HG03135 (cell line): Measurements from ENCODE around the gene NT5C3B.

ENCODE experiments used
- ATAC-seq: cut with Tn5 transposase; IDR thresholded peaks from one replicate; pipeline ENCODE4 v1.9.1; 2021; ENCODE audit warnings: mild to moderate bottlenecking, moderate library complexity; ENCODE audit not compliant: unreplicated experiment

NT5C3B gene

GRCh38 chr17:41811549-41812380 is 24.3 kb downstream of the NT5C3B start, which contains the start of gene P3H4:
Gene P3H4, minus strand, starts transcription at chr17:41811949. Its CDS starts 34 bp downstream, at chr17:41811915.
- no peak for ATAC-seq

DNA sequence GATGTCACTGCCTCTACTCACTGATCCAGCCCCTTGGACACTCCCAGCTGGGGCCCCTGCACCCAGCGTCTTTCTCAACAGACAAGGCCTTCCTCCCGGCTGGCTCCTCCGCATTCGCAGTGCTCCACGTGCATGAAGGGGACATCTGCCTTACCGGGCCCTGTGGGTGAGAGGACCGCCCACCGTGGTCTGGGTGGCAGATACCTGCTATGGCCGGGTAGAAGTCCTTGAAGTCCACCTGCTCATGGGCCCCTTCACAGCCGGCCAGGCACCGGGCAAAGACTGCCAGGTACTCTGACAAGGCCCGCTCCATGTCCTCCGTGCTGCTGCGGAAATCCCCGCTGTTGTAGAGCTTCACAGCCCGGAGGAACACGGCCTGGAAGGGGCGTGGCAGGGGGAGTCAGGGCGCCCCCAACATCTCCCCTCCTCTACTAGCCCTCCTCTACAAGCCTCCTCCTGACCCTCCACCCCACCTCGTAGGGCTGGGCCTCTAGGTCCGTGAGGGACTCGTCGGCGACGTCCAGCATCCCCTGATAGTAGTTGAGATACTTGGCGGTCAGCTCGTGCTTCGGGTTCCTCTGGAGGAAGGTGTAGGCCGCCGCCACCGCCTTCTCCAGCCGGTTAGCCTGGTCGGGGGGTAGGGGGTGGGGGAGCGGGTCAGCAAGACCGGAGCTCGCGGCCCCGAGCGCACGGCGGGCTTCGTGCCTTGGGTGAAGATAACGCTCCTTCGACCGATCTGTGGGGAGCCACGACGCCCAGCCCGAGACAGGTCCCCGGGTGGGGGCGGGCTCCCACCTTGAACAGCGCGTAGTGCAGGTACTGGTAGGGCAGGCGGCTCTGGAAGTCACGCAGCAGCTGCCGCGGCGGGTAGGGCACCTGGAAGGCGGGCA is 25.1 kb downstream of the NT5C3B start:
- no peak for ATAC-seq

DNA sequence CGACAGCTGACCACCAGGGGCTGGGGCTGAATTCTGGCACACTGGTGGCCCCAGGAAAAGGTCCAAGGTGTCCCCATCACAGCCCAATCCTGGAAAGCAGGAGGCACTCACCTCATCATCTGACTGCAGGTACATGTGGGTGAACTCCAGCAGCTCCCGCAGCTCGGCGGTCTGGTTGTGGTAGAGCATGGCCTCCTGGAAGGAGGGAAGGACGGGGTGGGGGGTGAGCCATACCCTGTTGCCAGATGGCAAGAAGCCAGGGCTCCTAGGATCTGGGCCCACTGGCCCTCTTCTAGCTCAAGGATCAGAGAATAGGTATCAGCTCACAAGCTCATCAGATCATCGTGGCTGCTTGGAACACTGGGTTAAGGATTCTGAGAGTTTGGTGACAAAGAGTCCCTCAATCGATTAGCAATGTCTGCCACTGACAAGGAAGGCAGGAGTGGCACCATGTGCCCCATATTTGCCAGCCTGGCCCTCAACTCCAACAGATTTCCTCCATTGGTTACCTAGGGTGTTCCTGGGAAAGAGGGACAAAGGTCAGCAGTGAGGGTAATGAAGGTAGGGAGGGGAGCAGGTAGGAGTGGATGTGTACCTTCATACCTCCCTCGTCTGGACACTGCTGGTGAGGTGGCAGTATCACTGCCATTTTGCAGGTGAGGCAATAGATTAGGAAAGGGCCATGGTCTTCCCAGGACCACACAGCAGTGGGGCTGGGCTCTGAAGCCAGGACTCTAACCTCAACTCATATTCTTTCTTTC is 29.2 kb downstream of the NT5C3B start:
- ATAC-seq: no peak

DNA sequence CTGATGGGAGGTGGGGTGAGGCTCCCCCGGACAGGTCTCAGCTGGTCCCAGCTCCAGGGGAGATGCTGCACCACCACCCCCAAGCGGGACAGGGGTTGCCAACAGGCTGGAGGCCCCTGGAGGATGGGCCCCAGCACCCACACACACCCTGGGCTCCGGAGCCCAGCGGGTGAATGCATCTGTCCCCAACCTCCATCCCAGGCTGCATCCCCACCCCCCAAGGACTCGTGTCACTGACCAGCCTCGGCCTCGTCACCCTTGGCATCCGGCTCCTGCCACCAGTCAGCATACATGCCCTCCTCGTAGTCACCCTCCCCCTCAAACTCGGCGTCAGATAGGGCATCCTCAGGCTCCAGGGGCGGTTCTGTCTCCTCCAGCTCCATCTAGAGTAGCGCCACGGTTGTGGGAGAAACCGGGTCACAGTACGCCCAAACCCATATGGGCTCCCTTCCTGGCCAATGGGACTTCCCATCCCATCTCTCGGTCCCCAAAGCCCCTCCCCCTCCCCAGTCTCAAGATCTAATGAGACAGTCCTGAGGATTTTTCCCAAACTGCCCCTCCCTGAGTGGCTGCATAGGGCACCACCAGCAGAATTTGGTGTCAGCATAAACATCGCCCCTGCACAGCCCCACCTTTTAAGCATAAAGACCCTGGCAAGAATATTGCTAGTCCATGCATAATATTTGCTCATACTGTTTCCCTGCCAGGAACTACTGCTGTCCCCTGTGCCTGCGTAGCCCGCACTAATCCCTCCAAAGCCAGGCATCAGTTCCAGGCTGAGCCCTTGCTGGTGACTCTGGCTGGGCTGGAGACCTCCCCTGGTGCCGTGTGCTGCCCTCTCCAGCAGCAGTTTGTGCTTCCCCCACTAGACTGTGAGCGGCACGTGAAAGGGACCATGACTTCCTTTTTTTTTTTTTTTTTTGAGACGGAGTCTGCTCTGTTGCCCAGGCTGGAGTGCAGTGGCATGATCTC is 32.7 kb downstream of the NT5C3B start:
- ATAC-seq: no peak

- ATAC-seq: no peak
Measured at GRCh38 chr17:41801374-41802271, 34.4 kb downstream of the NT5C3B start.

DNA sequence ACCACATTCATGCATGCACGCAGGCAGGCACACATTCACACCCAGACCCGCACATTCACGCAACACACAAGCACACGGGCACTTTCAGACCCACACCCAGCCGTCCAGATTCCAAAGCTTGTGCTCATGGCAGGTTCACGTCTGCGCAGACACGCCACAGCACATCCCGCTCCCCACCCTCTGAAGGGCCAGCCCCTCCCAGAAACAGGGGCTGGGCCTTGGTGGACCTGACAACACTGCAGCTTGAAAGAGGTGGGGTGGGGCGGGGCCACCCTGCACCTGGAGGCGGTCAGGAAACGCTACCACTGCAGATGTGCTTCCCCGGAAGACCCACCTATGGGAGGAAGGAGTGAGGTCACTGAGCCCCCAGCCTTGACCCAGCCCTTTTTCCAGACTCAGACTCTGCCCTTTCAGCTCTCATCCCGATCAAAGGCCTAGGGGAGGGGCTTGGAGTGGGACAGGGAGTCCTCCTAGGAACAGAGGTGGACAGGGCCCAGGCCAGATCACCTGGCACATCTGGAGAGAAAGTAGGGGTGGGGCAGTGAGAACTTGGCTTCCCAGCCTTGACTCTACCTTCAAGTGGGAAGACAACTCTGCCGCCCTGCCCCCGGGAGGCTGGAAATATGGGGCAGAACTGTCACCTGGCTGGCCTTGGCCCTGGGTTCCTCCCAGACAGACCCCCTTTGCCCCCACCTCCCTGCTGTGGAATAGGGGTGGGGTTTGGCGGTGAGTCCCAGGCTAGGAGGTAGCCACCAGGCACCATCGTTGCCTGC is 35.2 kb downstream of the NT5C3B start:
- ATAC-seq: no peak

- ATAC-seq: no peak
Measured at GRCh38 chr17:41799366-41799765, 36.7 kb downstream of the NT5C3B start.

- ATAC-seq: no peak
Measured at GRCh38 chr17:41797377-41797776, 38.7 kb downstream of the NT5C3B start.

DNA sequence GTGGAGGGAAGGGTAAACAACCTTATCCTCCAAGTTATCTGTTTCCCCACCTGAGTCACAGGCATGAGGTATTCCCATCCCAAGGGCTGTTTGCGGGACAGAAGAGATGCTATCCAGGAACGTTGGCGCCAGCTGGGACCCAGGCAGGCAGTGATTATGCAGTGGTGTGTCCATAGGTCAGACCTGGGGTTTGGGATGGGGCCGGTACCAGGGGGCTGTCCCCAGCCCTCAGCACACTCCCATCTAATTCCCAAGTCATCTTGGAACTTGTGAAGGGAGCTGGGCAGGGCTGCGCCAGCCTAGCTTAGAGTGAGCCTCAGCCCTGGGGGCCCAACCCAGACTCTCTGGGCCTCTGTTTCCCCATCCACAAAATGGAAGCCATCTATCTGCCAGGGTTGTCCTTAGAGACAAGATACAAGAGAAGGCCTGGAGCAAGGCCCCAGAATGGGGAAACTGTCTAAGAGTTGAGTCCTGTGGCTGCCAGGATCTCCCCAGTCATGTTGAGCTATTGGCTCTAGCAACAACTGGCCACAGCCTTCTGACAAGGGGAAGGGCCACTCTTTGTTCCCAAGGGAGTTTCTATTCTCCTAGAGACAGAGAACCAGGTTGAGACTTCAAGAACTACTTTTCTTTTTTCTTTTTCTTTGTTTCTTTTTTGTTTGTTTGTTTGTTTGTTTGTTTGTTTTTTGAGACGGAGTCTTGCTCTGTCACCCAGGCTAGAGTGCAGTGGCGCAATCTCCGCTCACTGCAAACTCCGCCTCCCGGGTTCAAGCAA is 39.7 kb downstream of the NT5C3B start:
- no peak for ATAC-seq

DNA sequence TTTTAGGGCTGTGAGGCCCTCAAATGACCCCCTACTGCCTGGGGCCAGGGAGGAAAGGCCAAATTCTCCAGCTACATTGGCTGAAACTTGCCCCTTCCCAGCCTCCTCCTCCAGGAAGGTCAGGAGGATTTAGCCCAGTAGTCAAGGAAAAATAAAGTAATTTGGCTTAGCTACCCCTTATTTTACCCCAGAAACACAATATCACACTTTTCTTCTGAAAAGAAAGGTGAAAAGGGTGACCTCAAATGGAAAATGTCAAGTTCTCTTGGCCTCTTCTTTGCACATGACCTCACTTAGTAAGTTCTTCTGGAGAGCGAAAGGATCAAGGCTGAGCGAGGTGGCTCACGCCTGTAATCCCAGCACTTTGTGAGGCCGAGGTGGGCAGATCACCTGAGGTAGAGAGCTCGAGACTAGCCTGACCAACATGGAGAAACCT is 41.5 kb downstream of the NT5C3B start:
- no peak for ATAC-seq

DNA sequence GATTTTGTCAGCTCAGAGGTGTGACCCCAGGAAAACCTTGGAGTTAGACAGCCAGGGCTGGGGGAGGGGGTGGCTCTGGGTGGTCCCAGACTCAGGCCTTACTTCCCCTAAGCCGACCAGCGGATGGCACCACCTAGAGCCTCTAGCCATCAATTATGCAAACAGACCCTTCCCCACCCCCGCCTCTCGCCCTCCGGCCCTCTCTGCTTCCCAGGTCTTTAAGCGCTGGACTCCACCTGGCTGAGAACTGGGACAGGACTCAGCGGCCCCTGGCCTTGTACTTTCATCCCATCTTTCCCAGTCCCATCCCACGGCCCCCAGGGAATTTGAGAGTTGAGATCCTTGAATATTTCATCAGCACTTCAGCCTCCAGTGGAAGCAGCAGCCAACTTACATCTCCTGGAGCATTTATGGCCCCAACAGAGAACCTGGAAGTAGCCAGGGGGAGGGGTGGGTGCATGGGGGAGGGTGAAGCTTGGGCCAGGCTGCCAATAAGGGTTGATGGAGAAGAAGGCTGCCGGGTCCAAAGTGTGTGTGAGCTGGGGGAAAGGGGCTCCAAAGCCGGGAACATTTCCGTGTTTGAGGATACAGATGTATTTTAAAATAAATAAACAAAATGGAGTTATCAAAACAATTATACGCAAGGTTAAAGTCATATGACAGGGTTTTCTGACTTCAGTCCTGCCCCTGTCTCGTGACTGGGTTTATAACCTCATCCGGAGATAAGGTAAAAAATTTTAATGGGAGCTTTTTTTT is 42.1 kb downstream of the NT5C3B start:
- ATAC-seq: no peak

DNA sequence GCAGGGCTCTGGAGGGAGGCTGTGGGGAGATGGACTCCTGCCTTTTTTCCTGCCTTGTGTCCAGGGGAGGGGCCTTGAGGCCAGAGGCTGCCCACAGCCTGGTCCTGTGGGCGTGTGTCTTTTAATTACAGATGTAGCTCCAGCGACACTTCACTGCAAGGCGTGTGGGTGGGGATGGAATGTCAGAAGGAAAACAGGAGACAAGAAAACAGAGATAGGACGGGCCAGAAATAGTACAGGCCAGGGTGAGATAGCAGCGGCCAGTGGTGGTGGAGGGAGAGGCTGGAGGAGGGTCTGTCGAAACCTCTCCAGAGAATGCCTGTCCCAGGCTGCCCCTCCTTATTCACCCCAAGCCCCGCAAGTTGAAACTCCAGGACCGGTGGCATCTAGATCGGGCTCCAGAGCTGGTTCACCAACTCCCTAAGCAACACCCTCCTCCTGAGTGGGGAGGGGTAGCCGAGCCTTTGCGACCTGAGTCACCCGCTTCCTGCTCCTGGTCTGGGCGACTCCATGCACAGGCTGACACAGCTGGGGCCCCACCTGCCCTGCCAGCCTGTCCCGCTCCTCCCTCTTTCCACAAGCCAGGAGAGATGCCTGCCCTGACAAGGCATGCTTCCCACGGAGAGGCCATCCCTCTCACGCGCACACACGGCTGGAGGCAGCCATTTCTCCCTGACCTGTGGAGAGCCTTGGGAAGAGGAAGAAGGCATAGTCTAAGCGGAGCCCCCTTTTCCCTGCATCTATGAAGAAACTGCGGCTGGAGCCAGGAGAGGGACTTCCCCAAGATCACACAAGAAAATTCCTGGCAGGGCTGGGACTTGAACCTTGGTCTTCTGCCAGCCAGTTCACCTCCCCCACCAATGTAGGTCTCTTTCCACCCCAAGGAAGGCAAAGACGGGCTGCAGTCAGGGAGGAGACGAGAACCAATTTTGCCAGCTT is 42.9 kb downstream of the NT5C3B start:
- ATAC-seq: no peak

DNA sequence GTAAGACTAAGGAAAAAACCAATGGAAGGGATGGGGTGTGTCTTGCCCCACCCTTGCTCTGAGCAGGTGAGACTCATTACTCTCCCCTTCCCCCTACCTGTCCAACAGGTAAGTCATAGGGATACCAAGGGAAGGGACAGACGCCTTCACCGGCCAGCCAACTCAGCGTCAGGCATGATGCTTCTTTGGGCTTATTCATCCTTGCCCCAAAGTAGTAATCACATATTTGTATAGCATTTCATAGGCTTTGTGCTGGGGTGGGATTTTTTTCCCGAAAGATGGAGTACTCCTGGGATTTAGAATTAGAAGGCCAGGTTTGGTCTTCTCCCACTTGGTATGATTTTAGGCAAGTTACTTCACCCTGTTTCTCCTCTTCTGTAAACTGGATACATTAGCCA is 49.0 kb downstream of the NT5C3B start:
- ATAC-seq: no peak

GRCh38 chr17:41786227-41787020 is 49.6 kb downstream of the NT5C3B start, which contains the start of gene JUP:
Gene JUP, minus strand, starts transcription at chr17:41786711. Its CDS starts 14,857 bp downstream, at chr17:41771854.
- ATAC-seq: peak; percentile 79

DNA sequence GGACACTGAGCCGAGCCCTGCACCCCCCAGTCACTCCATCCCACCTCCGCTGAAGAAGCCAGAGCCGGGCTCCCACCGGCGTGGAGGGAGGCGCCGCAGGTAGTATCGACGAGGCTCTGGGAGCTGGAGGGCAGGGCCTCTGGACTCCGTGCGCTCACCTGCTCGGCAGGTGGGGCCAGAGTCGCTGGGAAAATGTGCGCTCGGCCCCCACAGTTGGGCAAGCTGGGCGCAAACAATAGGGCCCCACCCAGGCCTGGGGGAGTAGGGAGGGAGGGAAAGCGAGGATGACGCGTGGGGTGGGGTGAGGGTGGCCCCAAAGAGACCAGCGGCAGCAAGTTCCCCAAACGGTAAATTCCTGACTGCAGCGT is 50.2 kb downstream of the NT5C3B start:
- ATAC-seq: no peak
